VCaP (cell line): ENCODE results near the gene FOXP4.

Experiments
- H3K27ac ChIP-seq: fragments of 450-650 bp; 2 replicates; pipeline ENCODE4 v1.5.1; 2017
- CTCF ChIP-seq: fragments of 450-650 bp; conservative IDR thresholded peaks from 2 replicates; pipeline ENCODE4 v1.5.1; 2017; ENCODE audit warnings: mild to moderate bottlenecking, moderate library complexity

Gene FOXP4

GRCh38 chr6:41599015-41599851 is 53.1 kb downstream of the FOXP4 start:
- no peak overlapping the region for H3K27ac ChIP-seq
- no peak for TF ChIP-seq CTCF

GRCh38 chr6:41599852-41600445 is 53.8 kb downstream of the FOXP4 start:
- no peak overlapping the region for H3K27ac ChIP-seq
- TF ChIP-seq CTCF, result no peak

- no peak overlapping the region for H3K27ac ChIP-seq
- TF ChIP-seq CTCF, result no peak
Measured at GRCh38 chr6:41600499-41601247, 54.5 kb downstream of the FOXP4 start.

GRCh38 chr6:41601248-41601549 is 55.0 kb downstream of the FOXP4 start:
- no peak for TF ChIP-seq CTCF
- no peak overlapping the region for H3K27ac ChIP-seq

GRCh38 chr6:41602422-41602743 is 56.2 kb downstream of the FOXP4 start:
- no peak for TF ChIP-seq CTCF
- H3K27ac ChIP-seq, result peak overlapping the region; percentile 69

GRCh38 chr6:41602864-41603608 is 56.9 kb downstream of the FOXP4 start:
- H3K27ac ChIP-seq, result peak overlapping the region; percentile 69
- TF ChIP-seq CTCF, result peak; percentile 91

GRCh38 chr6:41604006-41604405 is 57.8 kb downstream of the FOXP4 start:
- TF ChIP-seq CTCF, result no peak
- no peak overlapping the region for H3K27ac ChIP-seq
